Panc1 (cell line): ENCODE data around the gene COPB1. TPM values are rescaled to one million over a fixed set of nuclear protein-coding genes. Genes with fewer than 3 reads are reported as not detected.

Source experiments
- ATAC-seq: fragments of 200-7000 bp; cut with Tn5 transposase; 2 replicates; pipeline ENCODE4 v1.9.1; 2020; ENCODE audit warnings: mild to moderate bottlenecking, moderate library complexity
- BruUV-seq: library from RNA; stranded (reverse); fragments of 400-500 nt; replicated peaks from 2 replicates; lab custom pipeline; 2021; lab: Mats Ljungman, UMichigan
- CTCF ChIA-PET: fragments of 300-600 bp; sonication (Branson Sonifier 250); formaldehyde crosslinking; loops from one replicate; lab custom pipeline; 2022; ENCODE audit warnings: antibody characterized with exemption; lab: Charles Lee
- POLR2A ChIA-PET: fragments of 300-600 bp; sonication (Branson Sonifier 250); formaldehyde crosslinking; loops from one replicate; lab custom pipeline; 2022; ENCODE audit warnings: antibody characterized with exemption; lab: Charles Lee
- DNase-seq: peaks from one replicate; pipeline ENCODE4 v3.0.0-alpha.2; 2010; ENCODE audit warnings: low read depth, low spot score
- H3K27ac ChIP-seq: 2 replicates; pipeline ENCODE4 v1.5.1; 2011; ENCODE audit warnings: mild to moderate bottlenecking, low read length, inconsistent platforms
- H3K27me3 ChIP-seq: fragments of 200-500 bp; sonication (Bioruptor generic); 2 replicates; pipeline ENCODE4 v1.6.0; 2014; ENCODE audit warnings: low read length, inconsistent platforms; ENCODE audit not compliant: control insufficient read depth, insufficient read depth
- H3K36me3 ChIP-seq: fragments of 200-500 bp; sonication (Bioruptor generic); 2 replicates; pipeline ENCODE4 v1.5.1; 2014; ENCODE audit warnings: inconsistent platforms, mild to moderate bottlenecking, low read length, moderate library complexity; ENCODE audit not compliant: control insufficient read depth, insufficient read depth
- H3K4me1 ChIP-seq: 2 replicates; pipeline ENCODE4 v1.5.1; 2011; ENCODE audit warnings: inconsistent platforms, mild to moderate bottlenecking, low read length, moderate library complexity; ENCODE audit not compliant: control insufficient read depth, insufficient read depth
- H3K4me3 ChIP-seq, 2 experiments: 2 replicates each; pipeline ENCODE4 v1.5.1; 2011 to 2012; ENCODE audit warnings: low read depth in 2 of 2, low read length in 2 of 2, mild to moderate bottlenecking in 2 of 2, inconsistent platforms in 1 of 2, moderate library complexity in 1 of 2
- H3K9me3 ChIP-seq: fragments of 200-500 bp; sonication (Bioruptor generic); 2 replicates; pipeline ENCODE4 v1.5.1; 2014; ENCODE audit warnings: low read depth, mild to moderate bottlenecking, inconsistent platforms, low read length, moderate library complexity; ENCODE audit not compliant: control insufficient read depth, insufficient read depth
- POLR2AphosphoS5 ChIP-seq: IDR thresholded peaks from 2 replicates; pipeline ENCODE4 v1.6.1; 2012; ENCODE audit warnings: mild to moderate bottlenecking, low read depth, low read length, moderate library complexity
- SIN3A ChIP-seq: IDR thresholded peaks from 2 replicates; pipeline ENCODE4 v1.6.1; 2012; ENCODE audit warnings: low read depth, mild to moderate bottlenecking, low read length, moderate library complexity, borderline replicate concordance; ENCODE audit not compliant: insufficient read depth
- TCF7L2 ChIP-seq: IDR thresholded peaks from 2 replicates; pipeline ENCODE4 v1.6.1; 2011; ENCODE audit warnings: mild to moderate bottlenecking, low read depth, low read length, inconsistent platforms
- in situ Hi-C: cut with HindIII; loops from 2 replicates; pipeline ENCODE4 v1.10.0; 2016; ENCODE audit warnings: low sequenced_read_pairs, low pct_unique_long_range_greater_than_20kb
- intact Hi-C: fragments of 100-400 bp; cut with micrococcal nuclease; formaldehyde crosslinking; loops from one replicate; pipeline ENCODE4 v1.10.0; 2022; ENCODE audit not compliant: unreplicated experiment
- total RNA-seq: library from RNA; stranded (reverse); gene quantifications from one replicate; pipeline ENCODE4 v1.2.1, GENCODE V29; 2021; ENCODE audit not compliant: unreplicated experiment
- TF ChIP-seq, protein P1 (sequence below): fragments of 450-650 bp; IDR thresholded peaks from 2 replicates; pipeline ENCODE4 v1.5.1; 2017; ENCODE audit warnings: mild to moderate bottlenecking
- TF ChIP-seq, protein P2 (sequence below), 2 experiments: IDR thresholded peaks; 2 replicates each; pipeline ENCODE4 v1.6.1; 2011 to 2012; ENCODE audit warnings: low read depth in 2 of 2, control low read depth in 1 of 2, low read length in 1 of 2, mild to moderate bottlenecking in 1 of 2, moderate library complexity in 1 of 2; ENCODE audit not compliant: insufficient read depth in 1 of 2

The COPB1 gene
- total RNA-seq, 1 experiment from 2014 or later: 123 TPM

DNA sequence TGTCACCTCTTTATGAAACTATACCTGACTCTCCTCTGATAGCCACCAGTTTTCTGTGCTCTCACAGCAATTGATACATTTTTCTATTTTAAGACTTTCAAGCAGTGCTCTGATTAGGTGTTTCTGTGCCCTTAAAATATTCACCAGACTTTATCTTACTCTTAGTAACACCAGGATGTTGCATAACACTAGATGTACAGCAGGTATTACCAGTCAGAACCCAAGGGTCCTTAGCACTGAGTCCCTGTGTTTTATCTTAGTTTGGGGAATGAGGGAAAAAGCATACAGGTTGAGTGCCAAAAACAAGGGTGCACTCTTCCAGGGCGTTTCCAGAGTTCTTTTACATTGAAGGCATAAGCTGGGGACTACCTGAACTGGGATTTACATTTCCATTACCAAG is 51.4 kb downstream of the COPB1 start:
- Histone ChIP-seq H3K9me3 (no peaks in the 10 kb centered on the region), H3K4me3 (no peak overlapping the region), H3K27ac (no peak overlapping the region), H3K4me1 (peaks cover 4% of the 10 kb centered on the region; the same call in 1 of the 2 replicates), H3K27me3 (no peaks in the 10 kb centered on the region), H3K36me3 (no peaks in the 10 kb centered on the region)
- DNase-seq: no peak
- CTCF ChIA-PET: no interaction called here
- in situ Hi-C loops: no loop called here
- no peak for ATAC-seq
- BruUV-seq: no TSS peak
- intact Hi-C loops: no loop called here
- TF ChIP-seq, protein P1, sequence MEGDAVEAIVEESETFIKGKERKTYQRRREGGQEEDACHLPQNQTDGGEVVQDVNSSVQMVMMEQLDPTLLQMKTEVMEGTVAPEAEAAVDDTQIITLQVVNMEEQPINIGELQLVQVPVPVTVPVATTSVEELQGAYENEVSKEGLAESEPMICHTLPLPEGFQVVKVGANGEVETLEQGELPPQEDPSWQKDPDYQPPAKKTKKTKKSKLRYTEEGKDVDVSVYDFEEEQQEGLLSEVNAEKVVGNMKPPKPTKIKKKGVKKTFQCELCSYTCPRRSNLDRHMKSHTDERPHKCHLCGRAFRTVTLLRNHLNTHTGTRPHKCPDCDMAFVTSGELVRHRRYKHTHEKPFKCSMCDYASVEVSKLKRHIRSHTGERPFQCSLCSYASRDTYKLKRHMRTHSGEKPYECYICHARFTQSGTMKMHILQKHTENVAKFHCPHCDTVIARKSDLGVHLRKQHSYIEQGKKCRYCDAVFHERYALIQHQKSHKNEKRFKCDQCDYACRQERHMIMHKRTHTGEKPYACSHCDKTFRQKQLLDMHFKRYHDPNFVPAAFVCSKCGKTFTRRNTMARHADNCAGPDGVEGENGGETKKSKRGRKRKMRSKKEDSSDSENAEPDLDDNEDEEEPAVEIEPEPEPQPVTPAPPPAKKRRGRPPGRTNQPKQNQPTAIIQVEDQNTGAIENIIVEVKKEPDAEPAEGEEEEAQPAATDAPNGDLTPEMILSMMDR: no peak
- TF ChIP-seq SIN3A (no peak), POLR2AphosphoS5 (no peak)
- TF ChIP-seq, protein P2, sequence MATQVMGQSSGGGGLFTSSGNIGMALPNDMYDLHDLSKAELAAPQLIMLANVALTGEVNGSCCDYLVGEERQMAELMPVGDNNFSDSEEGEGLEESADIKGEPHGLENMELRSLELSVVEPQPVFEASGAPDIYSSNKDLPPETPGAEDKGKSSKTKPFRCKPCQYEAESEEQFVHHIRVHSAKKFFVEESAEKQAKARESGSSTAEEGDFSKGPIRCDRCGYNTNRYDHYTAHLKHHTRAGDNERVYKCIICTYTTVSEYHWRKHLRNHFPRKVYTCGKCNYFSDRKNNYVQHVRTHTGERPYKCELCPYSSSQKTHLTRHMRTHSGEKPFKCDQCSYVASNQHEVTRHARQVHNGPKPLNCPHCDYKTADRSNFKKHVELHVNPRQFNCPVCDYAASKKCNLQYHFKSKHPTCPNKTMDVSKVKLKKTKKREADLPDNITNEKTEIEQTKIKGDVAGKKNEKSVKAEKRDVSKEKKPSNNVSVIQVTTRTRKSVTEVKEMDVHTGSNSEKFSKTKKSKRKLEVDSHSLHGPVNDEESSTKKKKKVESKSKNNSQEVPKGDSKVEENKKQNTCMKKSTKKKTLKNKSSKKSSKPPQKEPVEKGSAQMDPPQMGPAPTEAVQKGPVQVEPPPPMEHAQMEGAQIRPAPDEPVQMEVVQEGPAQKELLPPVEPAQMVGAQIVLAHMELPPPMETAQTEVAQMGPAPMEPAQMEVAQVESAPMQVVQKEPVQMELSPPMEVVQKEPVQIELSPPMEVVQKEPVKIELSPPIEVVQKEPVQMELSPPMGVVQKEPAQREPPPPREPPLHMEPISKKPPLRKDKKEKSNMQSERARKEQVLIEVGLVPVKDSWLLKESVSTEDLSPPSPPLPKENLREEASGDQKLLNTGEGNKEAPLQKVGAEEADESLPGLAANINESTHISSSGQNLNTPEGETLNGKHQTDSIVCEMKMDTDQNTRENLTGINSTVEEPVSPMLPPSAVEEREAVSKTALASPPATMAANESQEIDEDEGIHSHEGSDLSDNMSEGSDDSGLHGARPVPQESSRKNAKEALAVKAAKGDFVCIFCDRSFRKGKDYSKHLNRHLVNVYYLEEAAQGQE (IDR thresholded peaks at IDR 0.05; ENCODE audit: insufficient read depth in 1 of 2, low read depth in 2 of 2, low read length in 1 of 2): no peak
- POLR2A ChIA-PET: no interaction called here

DNA sequence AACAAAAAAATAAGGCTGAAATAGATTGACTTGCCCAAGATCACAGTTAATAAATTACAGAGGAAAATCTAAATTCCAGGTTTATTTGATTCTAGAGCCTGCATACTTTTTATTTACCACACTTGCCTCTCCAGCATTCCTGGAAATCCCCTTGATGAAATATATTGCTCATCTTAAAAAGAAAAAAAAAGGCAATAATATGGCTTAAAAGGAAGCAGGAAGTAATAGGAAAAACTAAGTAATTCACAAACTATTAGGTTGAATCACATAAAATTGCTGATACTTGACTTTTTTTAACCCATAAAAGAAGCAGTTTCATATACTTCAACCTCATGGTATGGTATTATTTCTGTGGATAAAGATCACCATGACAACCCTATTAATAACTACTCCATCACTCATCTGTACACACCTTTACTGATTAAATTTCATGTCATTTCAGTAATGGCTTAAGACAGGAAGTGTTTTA is 52.9 kb downstream of the COPB1 start:
- in situ Hi-C loops (no loop called here), intact Hi-C loops (no loop called here)
- TF ChIP-seq SIN3A (no peak), POLR2AphosphoS5 (no peak), TCF7L2 (no peak)
- TF ChIP-seq, protein P1: no peak
- TF ChIP-seq, protein P2 (IDR thresholded peaks at IDR 0.05; ENCODE audit: insufficient read depth in 1 of 2, low read depth in 2 of 2, low read length in 1 of 2): no peak
- no peak for ATAC-seq
- Histone ChIP-seq H3K27ac (no peak overlapping the region), H3K36me3 (no peaks in the 10 kb centered on the region), H3K9me3 (no peaks in the 10 kb centered on the region), H3K4me3 (no peak overlapping the region), H3K27me3 (no peaks in the 10 kb centered on the region), H3K4me1 (peaks cover 4% of the 10 kb centered on the region; the same call in 1 of the 2 replicates)
- ChIA-PET CTCF (no interaction called here), POLR2A (no interaction called here)
- no TSS peak for BruUV-seq
- DNase-seq: no peak
